Mesodermal cell (in vitro differentiated cells): ENCODE data around the gene AP1S2.

Experiments
- H3K27ac ChIP-seq: 2 replicates; pipeline ENCODE4 v1.7.0; 2013; ENCODE audit warnings: mild to moderate bottlenecking, low read depth, low read length, moderate library complexity; ENCODE audit not compliant: severe bottlenecking
- H3K36me3 ChIP-seq: 2 replicates; pipeline ENCODE4 v1.7.1; 2013; ENCODE audit warnings: mild to moderate bottlenecking, low read length, moderate library complexity; ENCODE audit not compliant: control insufficient read depth, insufficient read depth
- H3K4me1 ChIP-seq: one replicate; pipeline ENCODE4 v1.7.1; 2013; ENCODE audit warnings: mild to moderate bottlenecking, low read length; ENCODE audit not compliant: insufficient read depth, control insufficient read depth, poor library complexity, severe bottlenecking
- H3K4me3 ChIP-seq: 2 replicates; pipeline ENCODE4 v1.7.0; 2013; ENCODE audit warnings: low read length, control low read depth, mild to moderate bottlenecking; ENCODE audit not compliant: insufficient read depth, poor library complexity, severe bottlenecking; ENCODE audit errors: extremely low read depth
- H3K9me3 ChIP-seq: 2 replicates; pipeline ENCODE4 v1.7.1; 2013; ENCODE audit warnings: mild to moderate bottlenecking, low read length, moderate library complexity; ENCODE audit not compliant: control insufficient read depth
- WGBS, 2 experiments: methylation state at CpG; one replicate each; pipeline ENCODE4 v1.1.5; 2013; ENCODE audit warnings: missing lambda C conversion rate in 2 of 2; ENCODE audit not compliant: insufficient coverage in 2 of 2; 5-methylcytosine and 5-hydroxymethylcytosine counted together

Gene AP1S2

DNA sequence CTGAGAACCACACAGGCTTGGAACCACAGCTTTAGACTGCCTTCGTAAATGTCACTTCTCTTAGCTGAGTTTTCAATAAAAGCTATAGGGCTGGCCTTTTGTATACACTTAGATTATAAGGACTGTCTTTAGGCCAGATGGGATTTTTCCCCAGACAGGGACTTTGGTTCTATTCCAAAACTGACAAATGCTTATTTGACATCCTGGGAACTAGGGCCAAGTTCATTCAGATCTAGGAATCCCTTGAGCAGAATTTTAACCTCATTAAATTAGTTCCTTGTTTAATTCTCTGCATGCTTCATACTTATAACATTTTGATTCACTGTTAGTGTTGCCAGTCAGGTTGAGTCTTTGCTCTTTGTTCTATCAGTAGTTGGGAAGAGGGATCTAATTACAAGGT lies 41.2 kb downstream of the AP1S2 start:
- no peak overlapping the region for H3K27ac ChIP-seq
- no peaks in the 10 kb centered on the region for H3K9me3 ChIP-seq
- peaks cover 9% of the 10 kb centered on the region for H3K4me1 ChIP-seq
- peaks cover 16% of the 10 kb centered on the region for H3K36me3 ChIP-seq
- no CpG with 5 or more reads among the region's 1 CpG for WGBS, 2 experiments
- H3K4me3 ChIP-seq, result no peak overlapping the region

DNA sequence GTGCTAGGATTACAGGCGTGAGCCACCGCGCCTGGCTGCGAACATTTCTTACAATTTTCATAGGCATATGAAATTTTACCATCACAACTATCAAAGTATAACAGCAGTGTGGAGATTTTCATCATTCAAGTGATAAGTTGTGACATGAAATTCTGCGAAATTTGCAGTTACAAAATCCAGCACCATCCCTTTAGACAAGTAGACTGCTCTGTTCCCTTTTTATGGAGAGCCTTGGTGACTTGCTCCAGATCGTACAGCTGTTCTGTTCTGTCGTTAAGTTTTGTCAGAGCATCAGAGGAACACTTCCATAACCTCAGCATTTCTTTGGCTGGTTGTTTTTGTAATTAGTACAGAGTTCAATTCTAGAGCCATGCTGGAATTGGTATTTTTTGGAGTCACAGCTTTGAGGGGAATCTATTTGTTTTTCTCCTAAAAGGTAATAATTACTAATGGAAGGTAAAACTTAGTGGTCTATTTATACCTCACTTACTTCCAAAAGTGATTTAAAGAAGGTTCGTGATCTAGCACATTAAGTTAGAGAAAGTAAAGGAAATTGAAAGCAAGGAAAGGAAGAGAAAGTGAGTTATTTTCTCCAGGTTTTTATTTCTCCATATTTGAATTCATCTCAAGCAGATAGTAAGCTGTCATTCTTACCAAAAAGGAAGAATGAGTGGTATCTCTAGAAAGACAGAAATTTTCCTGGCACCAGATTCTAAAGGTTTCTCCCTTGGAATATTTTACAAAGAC lies 42.2 kb downstream of the AP1S2 start:
- no peak overlapping the region for H3K4me3 ChIP-seq
- WGBS, 2 experiments, result no CpG with 5 or more reads among the region's 8 CpGs
- no peak overlapping the region for H3K27ac ChIP-seq
- H3K9me3 ChIP-seq, result no peaks in the 10 kb centered on the region
- H3K4me1 ChIP-seq, result peaks cover 9% of the 10 kb centered on the region
- peaks cover 20% of the 10 kb centered on the region for H3K36me3 ChIP-seq

DNA sequence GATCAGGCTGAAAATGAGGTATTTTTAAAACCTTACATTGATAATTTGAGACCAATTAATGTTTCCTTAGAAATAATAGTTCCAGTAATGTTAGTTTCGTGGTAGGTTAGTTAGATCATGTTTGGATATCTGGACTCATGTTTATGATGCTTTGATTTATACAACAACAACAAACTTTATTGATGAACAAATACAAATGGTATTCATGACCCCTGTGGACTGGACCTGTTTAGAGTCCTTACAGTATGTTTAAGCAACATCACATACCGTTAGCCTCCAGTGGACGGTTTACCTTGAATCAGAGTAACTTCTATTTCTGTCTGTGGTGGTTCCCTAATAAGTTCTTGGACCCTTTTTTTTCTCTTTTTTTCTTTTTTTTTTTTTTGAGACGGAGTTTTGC lies 46.4 kb downstream of the AP1S2 start:
- H3K4me3 ChIP-seq, result no peak overlapping the region
- WGBS, 2 experiments, result no CpG with 5 or more reads among the region's 4 CpGs
- no peaks in the 10 kb centered on the region for H3K9me3 ChIP-seq
- H3K4me1 ChIP-seq, result no peaks in the 10 kb centered on the region
- no peak overlapping the region for H3K27ac ChIP-seq
- peaks cover 27% of the 10 kb centered on the region for H3K36me3 ChIP-seq

GRCh38 chrX:15804563-15804962 lies 50.0 kb downstream of the AP1S2 start:
- Histone ChIP-seq H3K36me3 (peaks cover 22% of the 10 kb centered on the region), H3K4me1 (no peaks in the 10 kb centered on the region), H3K27ac (no peak overlapping the region), H3K4me3 (no peak overlapping the region), H3K9me3 (no peaks in the 10 kb centered on the region)

DNA sequence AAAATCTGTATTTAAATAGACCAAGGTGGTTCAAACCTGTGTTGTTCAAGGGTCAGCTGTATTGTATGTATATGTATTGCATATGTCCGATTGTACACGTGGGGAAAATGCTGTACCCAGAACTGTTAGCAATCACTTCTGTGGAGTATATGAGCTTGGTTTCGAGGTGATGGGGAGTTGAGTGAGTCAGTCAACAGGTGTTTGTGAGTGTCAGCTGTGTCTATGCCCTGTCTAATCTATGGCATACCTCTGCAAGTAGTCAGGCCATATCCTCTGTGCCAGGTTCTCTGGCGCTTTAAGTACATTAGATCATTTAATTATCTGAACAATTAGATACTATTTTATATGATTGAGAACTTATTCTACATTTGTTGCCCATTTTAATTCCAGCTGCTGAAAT lies 56.9 kb downstream of the AP1S2 start:
- H3K36me3 ChIP-seq, result peaks cover 28% of the 10 kb centered on the region
- no CpG with 5 or more reads among the region's 4 CpGs for WGBS, 2 experiments
- H3K27ac ChIP-seq, result no peak overlapping the region
- H3K4me1 ChIP-seq, result no peaks in the 10 kb centered on the region
- H3K9me3 ChIP-seq, result no peaks in the 10 kb centered on the region
- no peak overlapping the region for H3K4me3 ChIP-seq

- H3K27ac ChIP-seq, result no peak overlapping the region
- peaks cover 14% of the 10 kb centered on the region for H3K36me3 ChIP-seq
- H3K4me3 ChIP-seq, result peak overlapping the region; percentile 58
- H3K4me1 ChIP-seq, result no peaks in the 10 kb centered on the region
- 0% methylated on average over 1 of the region's 15 CpGs; no CpG with 5 or more reads in 1 of the 2 experiments for WGBS, 2 experiments
- H3K9me3 ChIP-seq, result no peaks in the 10 kb centered on the region
These were observed 63.8 kb downstream of the AP1S2 start for GRCh38 chrX:15790769-15791290.

DNA sequence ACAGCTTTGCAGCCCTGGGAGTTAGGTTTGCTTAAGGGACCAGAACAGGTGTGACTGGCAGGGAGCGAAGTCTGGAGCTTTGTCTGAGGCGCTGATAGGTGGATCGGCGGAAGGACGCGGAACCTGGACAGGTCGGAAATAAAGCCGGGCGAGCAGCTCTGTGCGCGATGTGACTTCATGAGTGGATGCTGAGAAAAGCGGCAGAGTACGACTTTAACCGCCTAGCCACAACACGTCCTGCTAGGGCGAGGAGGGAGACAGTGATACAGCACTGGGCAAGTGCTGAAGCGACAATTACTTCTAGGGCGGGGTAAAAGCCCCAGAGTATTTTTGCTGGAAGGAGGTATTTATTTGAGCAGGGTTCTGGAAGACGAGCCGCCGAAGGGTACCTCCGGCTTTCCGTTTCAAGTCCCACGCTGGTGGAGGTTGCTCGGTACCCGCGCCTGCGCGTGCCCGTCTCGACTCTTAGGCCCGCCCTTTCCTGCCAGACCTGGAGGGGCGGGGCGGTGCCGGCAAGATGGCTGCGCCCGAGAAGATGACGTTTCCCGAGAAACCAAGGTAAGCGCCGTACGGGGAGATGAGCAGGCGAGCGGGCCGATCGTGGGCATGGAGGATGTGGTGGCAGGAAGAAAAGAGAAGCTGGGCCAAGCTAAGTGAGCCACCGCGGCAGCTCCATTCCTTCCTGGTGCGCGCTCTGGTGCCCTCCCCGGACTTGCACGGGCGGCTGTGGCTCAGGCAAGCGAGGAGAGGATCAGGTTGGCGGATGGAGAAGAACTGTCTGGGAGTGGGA lies 64.4 kb downstream of the AP1S2 start, which contains the start of gene ZRSR2:
Gene ZRSR2, plus strand, starts transcription at position 506 of the 790 bp plus-strand sequence. Its CDS starts 12 bp downstream, at position 518.
- 1 to 7% methylated on average over 11 to 42 of the region's 55 CpGs for WGBS, 2 experiments
- H3K4me3 ChIP-seq, result peak within 1 kb of the TSS; percentile 58
- H3K4me1 ChIP-seq, result no peaks in the 10 kb centered on the region
- peaks cover 13% of the 10 kb centered on the region for H3K36me3 ChIP-seq
- no peaks in the 10 kb centered on the region for H3K9me3 ChIP-seq
- H3K27ac ChIP-seq, result no peak within 1 kb of the TSS

GRCh38 chrX:15786915-15787314 lies 67.7 kb downstream of the AP1S2 start:
- no peak overlapping the region for H3K27ac ChIP-seq
- no peaks in the 10 kb centered on the region for H3K9me3 ChIP-seq
- no peaks in the 10 kb centered on the region for H3K4me1 ChIP-seq
- no peaks in the 10 kb centered on the region for H3K36me3 ChIP-seq
- no peak overlapping the region for H3K4me3 ChIP-seq
- WGBS, 2 experiments, result no CpG with 5 or more reads among the region's 3 CpGs

- Histone ChIP-seq H3K27ac (no peak overlapping the region), H3K9me3 (no peaks in the 10 kb centered on the region), H3K36me3 (no peaks in the 10 kb centered on the region), H3K4me3 (no peak overlapping the region), H3K4me1 (no peaks in the 10 kb centered on the region)
- 88% methylated on average over 1 of the region's 3 CpGs; no CpG with 5 or more reads in 1 of the 2 experiments for WGBS, 2 experiments
These were observed 69.3 kb downstream of the AP1S2 start for GRCh38 chrX:15785176-15785750.

DNA sequence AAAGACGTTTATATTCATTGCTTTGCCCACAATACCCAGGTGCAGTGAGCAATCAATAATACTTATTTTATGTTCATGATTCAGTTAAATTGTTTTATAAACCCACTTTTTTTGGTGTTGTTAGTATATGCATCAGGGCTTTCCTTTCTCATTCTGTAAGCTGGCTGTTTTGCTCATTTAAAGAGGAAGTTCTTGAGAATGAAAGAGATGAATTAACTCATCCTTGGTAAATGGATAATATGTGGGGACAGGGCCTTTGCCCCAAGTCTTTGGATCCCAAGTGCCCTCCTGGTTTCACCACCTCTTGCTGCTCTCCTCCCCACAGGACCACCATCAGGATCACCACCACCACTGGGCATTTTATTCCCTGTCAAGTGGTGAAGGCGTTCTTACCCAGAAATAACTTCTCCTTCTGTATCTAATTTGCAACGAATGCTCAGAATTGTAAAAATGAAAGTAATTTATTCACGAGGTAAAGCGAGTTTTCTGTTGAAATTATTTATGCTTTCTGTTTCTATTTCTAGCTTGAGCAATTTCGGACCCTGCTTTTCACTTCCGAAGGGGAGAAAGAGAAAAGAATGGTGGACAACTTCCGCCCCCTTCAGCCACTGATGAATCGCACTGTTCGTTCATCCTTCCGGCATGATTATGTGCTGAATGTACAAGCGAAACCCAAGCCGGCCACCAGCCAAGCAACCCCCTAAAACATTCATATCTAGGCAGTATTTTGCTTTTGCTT lies 72.5 kb downstream of the AP1S2 start:
- peaks cover 3% of the 10 kb centered on the region for H3K36me3 ChIP-seq
- 77 to 100% methylated on average over 3 to 4 of the region's 13 CpGs for WGBS, 2 experiments
- H3K9me3 ChIP-seq, result no peaks in the 10 kb centered on the region
- no peak overlapping the region for H3K27ac ChIP-seq
- no peaks in the 10 kb centered on the region for H3K4me1 ChIP-seq
- H3K4me3 ChIP-seq, result no peak overlapping the region
